Measurements from ENCODE around the gene SRPK3. TPM values are rescaled to one million over a fixed set of nuclear protein-coding genes. Genes with fewer than 3 reads are reported as not detected.

The SRPK3 gene, protein sequence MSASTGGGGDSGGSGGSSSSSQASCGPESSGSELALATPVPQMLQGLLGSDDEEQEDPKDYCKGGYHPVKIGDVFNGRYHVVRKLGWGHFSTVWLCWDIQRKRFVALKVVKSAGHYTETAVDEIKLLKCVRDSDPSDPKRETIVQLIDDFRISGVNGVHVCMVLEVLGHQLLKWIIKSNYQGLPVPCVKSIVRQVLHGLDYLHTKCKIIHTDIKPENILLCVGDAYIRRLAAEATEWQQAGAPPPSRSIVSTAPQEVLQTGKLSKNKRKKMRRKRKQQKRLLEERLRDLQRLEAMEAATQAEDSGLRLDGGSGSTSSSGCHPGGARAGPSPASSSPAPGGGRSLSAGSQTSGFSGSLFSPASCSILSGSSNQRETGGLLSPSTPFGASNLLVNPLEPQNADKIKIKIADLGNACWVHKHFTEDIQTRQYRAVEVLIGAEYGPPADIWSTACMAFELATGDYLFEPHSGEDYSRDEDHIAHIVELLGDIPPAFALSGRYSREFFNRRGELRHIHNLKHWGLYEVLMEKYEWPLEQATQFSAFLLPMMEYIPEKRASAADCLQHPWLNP
- 0.26 and 0.56 TPM in 2 replicates for total RNA-seq

GRCh38 chrX:153780678-153781427, at the start of gene SRPK3:
Gene SRPK3, plus strand, starts transcription at chrX:153781041. Its CDS starts 46 bp downstream, at chrX:153781087.

GRCh38 chrX:153763989-153764755, 16.7 kb upstream of the SRPK3 start, which contains the start of gene PLXNB3:
Gene PLXNB3, plus strand, starts transcription at chrX:153764249. Its CDS starts 1,287 bp downstream, at chrX:153765536.

GRCh38 chrX:153794018-153794896, 13.4 kb downstream of the SRPK3 start, which contains the start of the genes IDH3G and SSR4:
Gene IDH3G, minus strand, starts transcription at chrX:153794375. Its CDS starts 49 bp downstream, at chrX:153794326.
Gene SSR4, plus strand, starts transcription at chrX:153794668. Its CDS starts 20 bp downstream, at chrX:153794688.

DNA sequence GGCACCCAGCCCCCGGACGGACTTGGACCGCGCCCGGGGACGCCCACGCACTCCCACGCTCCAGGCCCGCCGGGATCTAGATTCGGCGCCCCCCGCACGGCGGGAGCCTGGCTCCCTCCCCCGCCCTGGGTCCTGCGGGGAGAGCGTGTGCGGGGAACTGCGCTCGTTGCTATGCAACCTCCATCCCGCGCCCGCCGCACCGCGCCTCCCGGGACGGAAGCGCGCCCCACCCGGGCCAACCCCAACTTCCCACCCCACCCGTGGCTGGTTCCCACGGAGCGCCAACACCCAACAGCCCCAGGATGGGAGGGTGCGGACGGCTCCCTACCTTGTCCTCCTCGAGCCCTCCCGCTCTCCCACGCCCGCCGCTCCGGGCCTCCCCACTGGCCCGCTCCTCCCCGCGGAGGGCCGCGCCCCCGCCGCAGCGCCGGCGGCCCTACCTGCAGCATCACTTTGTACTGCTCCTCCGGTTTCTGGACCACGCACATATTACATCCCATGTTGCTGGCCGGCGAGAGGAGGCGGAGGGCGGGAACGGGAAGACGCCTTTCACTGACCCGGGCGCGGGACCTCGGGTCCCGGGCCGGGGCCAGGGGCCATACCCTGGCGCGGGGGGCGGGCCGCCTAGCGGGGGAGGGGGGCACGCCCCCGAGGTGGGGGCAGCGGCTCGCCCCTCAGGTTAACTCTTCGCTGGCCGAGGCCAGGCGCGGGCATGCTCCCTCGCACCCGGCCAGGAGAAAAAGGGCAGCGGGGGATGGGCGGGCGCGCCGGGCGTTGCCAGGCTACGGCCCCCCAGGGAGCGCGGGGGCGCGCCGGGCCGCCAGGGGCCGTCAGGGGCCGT, 49.2 kb downstream of the SRPK3 start, which contains the start of gene PDZD4:
TSS of gene PDZD4 (minus strand) at position 746 of the 841 bp plus-strand sequence. CDS start at position 500, 246 bp downstream.

Other genes with a start within 250 kb of the SRPK3 start
- 28.3 and 30.9 TPM in 2 replicates for gene CCNQ, start 181.9 kb upstream of the SRPK3 start, total RNA-seq
- gene DUSP9, start 133.8 kb upstream of the SRPK3 start, total RNA-seq: not detected in 2 replicates
- under 0.01 and 0.06 TPM in 2 replicates for gene PNCK, start 107.2 kb upstream of the SRPK3 start, total RNA-seq
- 9.5 and 11.9 TPM in 2 replicates for gene SLC6A8, start 93.1 kb upstream of the SRPK3 start, total RNA-seq
- 171 and 208 TPM in 2 replicates for gene BCAP31, start 56.7 kb upstream of the SRPK3 start, total RNA-seq
- gene ABCD1, start 56.2 kb upstream of the SRPK3 start, total RNA-seq: 13.6 and 14.7 TPM in 2 replicates
- 4.3 and 7.5 TPM in 2 replicates for gene PLXNB3, start 16.8 kb upstream of the SRPK3 start, total RNA-seq
- 57.4 and 67.8 TPM in 2 replicates for gene IDH3G, start 13.3 kb downstream of the SRPK3 start, total RNA-seq
- gene SSR4, start 13.6 kb downstream of the SRPK3 start, total RNA-seq: 168 and 219 TPM in 2 replicates
- gene PDZD4, start 49.5 kb downstream of the SRPK3 start, total RNA-seq: 0.37 and 0.53 TPM in 2 replicates
- gene L1CAM, start 105.1 kb downstream of the SRPK3 start, total RNA-seq: under 0.01 and 0.13 TPM in 2 replicates
- gene AVPR2, start 123.6 kb downstream of the SRPK3 start, total RNA-seq: not detected in 2 replicates
- 1.1 and 1.2 TPM in 2 replicates for gene ARHGAP4, start 145.2 kb downstream of the SRPK3 start, total RNA-seq
- 42.7 and 52.8 TPM in 2 replicates for gene NAA10, start 154.0 kb downstream of the SRPK3 start, total RNA-seq
- 18.8 and 20.8 TPM in 2 replicates for gene RENBP, start 163.6 kb downstream of the SRPK3 start, total RNA-seq
- gene HCFC1, start 190.8 kb downstream of the SRPK3 start, total RNA-seq: 11.8 and 12.7 TPM in 2 replicates
- 6.4 and 7.3 TPM in 2 replicates for gene TMEM187, start 191.7 kb downstream of the SRPK3 start, total RNA-seq
- 59.7 and 63.7 TPM in 2 replicates for gene IRAK1, start 238.9 kb downstream of the SRPK3 start, total RNA-seq

Data from aortic smooth muscle cell (primary cell).